IPS DF 6.9 (cell line): ENCODE results near the gene SYNGAP1.
"Not testable (repeated sequence)": the region's sequence is repeated elsewhere in the genome, so short reads cannot be mapped to it uniquely, and the experiment has no call there.

Source experiments
- DNase-seq: peaks from one replicate; pipeline ENCODE4 v3.0.0-alpha.2; 2013; ENCODE audit warnings: low read depth, low spot score
- H3K27ac ChIP-seq: one replicate; pipeline ENCODE4 v1.5.1; 2013; ENCODE audit warnings: low read length, control low read depth
- H3K27me3 ChIP-seq: 2 replicates; pipeline ENCODE4 v1.6.1; 2013; ENCODE audit warnings: mild to moderate bottlenecking, low read length; ENCODE audit not compliant: control insufficient read depth, insufficient read depth
- H3K36me3 ChIP-seq: 2 replicates; pipeline ENCODE4 v1.6.1; 2013; ENCODE audit warnings: low read length; ENCODE audit not compliant: control insufficient read depth, insufficient read depth
- H3K4me1 ChIP-seq: 2 replicates; pipeline ENCODE4 v1.6.1; 2013; ENCODE audit warnings: low read length; ENCODE audit not compliant: control insufficient read depth, insufficient read depth
- H3K4me3 ChIP-seq: 2 replicates; pipeline ENCODE4 v1.5.1; 2013; ENCODE audit warnings: mild to moderate bottlenecking, low read length
- H3K9me3 ChIP-seq: 2 replicates; pipeline ENCODE4 v1.6.1; 2013; ENCODE audit warnings: low read length, inconsistent platforms; ENCODE audit not compliant: control insufficient read depth, insufficient read depth
- WGBS: extraction: QIAGEN DNeasy Blood & Tissue Kit; methylation state at CpG from one replicate; pipeline ENCODE4 v1.1.7; 2013; ENCODE audit warnings: mixed read lengths, missing lambda C conversion rate; ENCODE audit not compliant: insufficient read length, insufficient coverage; 5-methylcytosine and 5-hydroxymethylcytosine counted together

Gene SYNGAP1

GRCh38 chr6:33384581-33385020 lies 35.3 kb upstream of the SYNGAP1 start:
- no peaks in the 10 kb centered on the region for H3K4me1 ChIP-seq
- no CpG with 5 or more reads among the region's 4 CpGs for WGBS
- no peaks in the 10 kb centered on the region for H3K27me3 ChIP-seq
- no peak overlapping the region for H3K4me3 ChIP-seq
- H3K27ac ChIP-seq: no peak overlapping the region
- no peaks in the 10 kb centered on the region for H3K36me3 ChIP-seq
- no peak for DNase-seq
- no peaks in the 10 kb centered on the region for H3K9me3 ChIP-seq

DNA sequence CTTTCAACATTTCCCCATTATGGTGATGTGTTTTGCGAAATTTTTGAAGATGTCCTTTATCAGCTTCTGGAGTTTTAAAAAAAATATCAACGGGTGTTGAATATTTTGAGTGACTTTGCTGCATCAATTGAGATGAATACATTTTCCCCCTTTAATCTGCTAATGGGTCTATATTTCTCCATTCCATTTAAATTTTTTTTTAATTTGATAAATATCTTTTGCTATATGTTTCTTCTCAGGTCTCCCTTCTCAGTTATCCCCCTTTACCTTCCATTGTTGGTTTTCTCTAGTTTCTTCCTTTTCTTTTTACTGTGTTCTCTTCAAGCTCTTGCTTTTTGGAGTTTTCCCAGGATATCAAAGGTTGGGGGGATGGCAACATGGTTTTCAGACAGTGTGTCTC lies 29.7 kb upstream of the SYNGAP1 start:
- Histone ChIP-seq H3K4me1 (peaks cover 2% of the 10 kb centered on the region; the same call in 1 of the 2 replicates), H3K9me3 (no peaks in the 10 kb centered on the region), H3K4me3 (no peak overlapping the region), H3K36me3 (no peaks in the 10 kb centered on the region), H3K27ac (no peak overlapping the region), H3K27me3 (no peaks in the 10 kb centered on the region)
- no peak for DNase-seq
- WGBS: no CpG with 5 or more reads among the region's 2 CpGs

DNA sequence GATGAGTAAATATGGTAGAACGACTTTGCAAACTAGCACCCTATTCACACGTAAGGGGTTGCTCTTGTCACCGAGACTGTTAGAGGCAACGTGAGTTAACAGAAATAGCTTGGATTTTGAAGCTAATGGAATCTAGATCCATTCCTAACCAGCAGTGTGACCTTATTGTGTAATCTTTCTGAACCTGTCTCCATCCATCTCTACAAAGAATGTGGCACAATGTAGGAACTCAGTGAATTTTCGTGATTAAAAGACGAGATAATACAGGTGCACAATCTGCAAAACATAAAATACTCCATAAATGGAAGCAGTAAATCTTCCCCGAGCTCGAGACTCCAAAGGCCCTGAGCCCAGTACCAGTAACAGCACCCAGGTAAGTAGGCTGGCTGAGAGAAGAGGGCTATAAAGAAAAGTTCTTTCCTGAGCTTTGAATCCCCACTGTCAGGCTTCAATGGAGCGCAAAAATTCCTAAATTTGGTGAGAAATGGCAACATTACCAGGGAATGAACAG lies 29.0 kb upstream of the SYNGAP1 start:
- no peaks in the 10 kb centered on the region for H3K9me3 ChIP-seq
- no peak overlapping the region for H3K27ac ChIP-seq
- no peak overlapping the region; the same call in 1 of the 2 replicates for H3K4me3 ChIP-seq
- H3K36me3 ChIP-seq: no peaks in the 10 kb centered on the region
- DNase-seq: no peak
- no peaks in the 10 kb centered on the region for H3K27me3 ChIP-seq
- no CpG with 5 or more reads among the region's 9 CpGs for whole genome bisulfite sequencing
- peaks cover 2% of the 10 kb centered on the region; the same call in 1 of the 2 replicates for H3K4me1 ChIP-seq

DNA sequence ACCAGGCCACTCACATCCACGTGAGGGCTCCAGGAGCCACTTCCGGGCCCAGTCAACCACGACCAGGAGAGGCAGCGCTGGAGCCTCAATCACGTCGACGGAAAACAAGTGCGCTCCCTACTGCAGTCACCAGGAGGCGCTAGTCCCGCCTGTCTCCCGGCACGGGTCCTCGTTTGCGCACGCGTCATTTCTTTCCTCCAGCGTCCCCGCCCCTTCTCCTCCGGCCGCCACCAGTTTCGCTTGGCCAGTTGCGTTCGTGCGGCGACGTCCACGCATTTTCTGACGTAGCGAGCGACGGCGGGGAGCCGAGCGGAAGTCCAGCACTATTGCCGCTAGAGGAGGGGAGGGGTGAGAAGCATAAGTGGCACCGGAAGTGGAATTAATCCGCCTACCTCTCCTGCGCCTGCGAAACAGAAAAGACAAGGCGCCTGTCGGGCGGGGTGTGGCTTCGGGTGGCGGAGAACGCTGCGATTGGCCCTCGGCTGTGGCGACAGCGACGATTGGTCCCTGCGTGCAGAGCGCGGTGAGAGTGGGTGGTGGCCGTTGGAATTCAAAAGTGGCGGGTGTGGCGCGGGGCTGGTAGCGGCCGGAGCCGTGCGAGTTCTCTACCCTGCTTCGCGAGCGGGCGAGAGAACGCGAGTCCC lies 28.5 kb upstream of the SYNGAP1 start, which contains the start of gene KIFC1:
Gene KIFC1 (plus strand): TSS at position 546 of the 644 bp plus-strand sequence. CDS start 163 bp downstream, outside the sequence.
- Histone ChIP-seq H3K4me3 (peak within 1 kb of the TSS; percentile 97), H3K27me3 (no peaks in the 10 kb centered on the region), H3K36me3 (no peaks in the 10 kb centered on the region), H3K27ac (no peak within 1 kb of the TSS), H3K9me3 (no peaks in the 10 kb centered on the region), H3K4me1 (peaks cover 2% of the 10 kb centered on the region; the same call in 1 of the 2 replicates)
- DNase-seq: peak; percentile 99
- no CpG with 5 or more reads among the region's 67 CpGs for WGBS

DNA sequence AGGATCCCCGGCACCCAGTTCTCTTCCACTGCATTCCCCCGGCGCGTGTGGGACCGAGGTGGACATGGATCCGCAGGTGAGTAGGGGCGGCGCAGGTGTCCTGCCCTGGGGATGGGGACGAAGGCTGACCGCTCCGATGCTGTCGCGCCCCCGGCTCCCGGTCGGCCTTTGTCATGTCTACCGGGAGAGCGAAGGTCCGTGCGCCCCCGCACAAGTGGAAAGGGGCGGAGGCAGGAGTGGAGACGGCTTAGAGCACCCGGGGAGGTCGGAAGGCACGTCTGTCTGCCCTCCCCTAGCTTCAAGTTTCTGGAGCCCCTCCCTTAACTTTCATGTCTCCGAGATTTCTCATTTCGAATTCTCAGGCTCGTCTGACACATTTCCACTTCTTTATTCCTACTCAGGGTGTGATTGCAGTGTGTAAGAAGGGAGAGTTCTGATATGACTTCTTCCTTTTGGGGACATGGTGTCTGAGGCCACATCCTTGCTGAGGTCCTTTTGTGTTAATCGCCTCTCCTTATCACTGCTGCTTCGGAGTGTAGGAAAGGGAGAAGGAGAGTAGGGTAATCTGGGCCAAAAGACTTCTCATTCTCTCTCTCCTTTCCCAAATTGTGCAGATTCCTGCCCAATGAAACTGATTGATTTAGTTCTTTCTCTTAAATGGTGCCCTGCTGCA lies 27.8 kb upstream of the SYNGAP1 start:
- Histone ChIP-seq H3K4me3 (peak overlapping the region; percentile 97), H3K27ac (no peak overlapping the region), H3K4me1 (peaks cover 2% of the 10 kb centered on the region; the same call in 1 of the 2 replicates), H3K9me3 (no peaks in the 10 kb centered on the region), H3K36me3 (no peaks in the 10 kb centered on the region), H3K27me3 (no peaks in the 10 kb centered on the region)
- WGBS: no CpG with 5 or more reads among the region's 31 CpGs
- DNase-seq: no peak

DNA sequence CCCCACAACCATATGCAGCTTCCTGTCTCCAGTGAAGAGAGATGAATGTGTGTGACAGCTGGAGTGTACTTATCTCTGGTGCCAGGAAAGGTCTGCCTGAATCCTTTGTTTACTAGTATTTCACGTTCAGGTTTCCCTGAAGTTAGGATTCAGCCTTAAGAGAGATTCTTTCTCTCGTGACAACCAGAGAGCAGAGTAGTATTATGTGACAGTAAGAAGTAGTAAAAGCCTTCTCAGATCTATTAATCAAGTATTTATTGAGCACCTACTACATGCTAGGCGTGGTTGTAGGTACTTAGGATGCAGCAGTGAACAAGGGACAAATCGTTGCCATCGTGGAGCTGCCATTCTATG lies 27.3 kb upstream of the SYNGAP1 start:
- Histone ChIP-seq H3K4me1 (peaks cover 2% of the 10 kb centered on the region; the same call in 1 of the 2 replicates), H3K27ac (no peak overlapping the region), H3K9me3 (no peaks in the 10 kb centered on the region), H3K27me3 (no peaks in the 10 kb centered on the region), H3K36me3 (no peaks in the 10 kb centered on the region; the same call in 1 of the 2 replicates), H3K4me3 (peak overlapping the region; percentile 97; the same call in 1 of the 2 replicates)
- no CpG with 5 or more reads among the region's 5 CpGs for WGBS
- no peak for DNase-seq

GRCh38 chr6:33392979-33393378 lies 26.9 kb upstream of the SYNGAP1 start:
- Histone ChIP-seq H3K4me1 (peaks cover 2% of the 10 kb centered on the region; the same call in 1 of the 2 replicates), H3K36me3 (peaks cover 1% of the 10 kb centered on the region; the same call in 1 of the 2 replicates), H3K27ac (no peak overlapping the region), H3K4me3 (no peak overlapping the region), H3K27me3 (no peaks in the 10 kb centered on the region), H3K9me3 (no peaks in the 10 kb centered on the region)
- WGBS: no CpG with 5 or more reads among the region's 3 CpGs
- no peak for DNase-seq

DNA sequence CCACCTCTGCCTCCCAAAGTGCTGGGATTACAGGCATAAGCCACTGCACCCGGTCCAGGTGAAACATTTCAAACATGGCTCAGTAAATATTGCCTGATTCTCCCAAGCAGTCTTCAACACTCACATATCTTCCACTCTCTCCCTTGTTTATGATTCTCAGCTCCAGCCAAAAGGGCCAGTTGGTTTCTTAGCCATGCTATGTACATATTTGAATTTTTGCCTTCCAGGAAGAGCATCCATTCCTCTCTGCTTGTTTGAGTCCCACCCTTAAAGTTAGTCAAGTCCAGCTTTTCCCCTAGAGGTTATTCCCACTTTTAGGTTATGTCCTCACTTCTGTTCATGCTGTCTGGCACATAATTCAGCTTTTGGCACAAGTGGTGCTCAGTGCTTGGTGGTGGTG lies 22.3 kb upstream of the SYNGAP1 start:
- WGBS: no CpG with 5 or more reads among the region's 1 CpG
- Histone ChIP-seq H3K27me3 (no peaks in the 10 kb centered on the region), H3K27ac (no peak overlapping the region), H3K4me1 (peaks cover 2% of the 10 kb centered on the region; the same call in 1 of the 2 replicates), H3K9me3 (no peaks in the 10 kb centered on the region), H3K4me3 (no peak overlapping the region), H3K36me3 (peaks cover 13% of the 10 kb centered on the region)
- no peak for DNase-seq

GRCh38 chr6:33398601-33399000 lies 21.3 kb upstream of the SYNGAP1 start:
- H3K27ac ChIP-seq, H3K4me3 ChIP-seq, DNase-seq, H3K27me3 ChIP-seq, H3K4me1 ChIP-seq, H3K9me3 ChIP-seq: not testable (repeated sequence)
- peaks cover 19% of the 10 kb centered on the region for H3K36me3 ChIP-seq
- no CpG with 5 or more reads among the region's 3 CpGs for WGBS

DNA sequence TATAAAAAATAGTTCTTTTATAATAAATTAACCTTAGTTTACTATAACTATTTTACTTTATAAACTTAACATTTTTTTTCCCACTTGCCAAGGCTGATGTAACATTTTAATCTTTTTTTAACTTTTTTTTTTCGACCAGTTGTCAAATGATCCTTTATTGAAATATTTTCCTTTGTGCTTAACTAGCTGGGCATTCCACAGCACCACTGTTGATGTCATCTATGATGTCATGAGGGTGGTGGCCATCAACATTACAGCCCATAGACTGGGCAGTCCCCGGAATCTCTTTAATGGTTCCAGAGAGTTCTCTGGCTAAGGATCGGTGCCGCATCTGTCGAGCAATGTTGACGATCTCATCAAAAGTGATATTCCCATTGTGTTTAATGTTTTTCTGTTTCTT lies 20.0 kb upstream of the SYNGAP1 start:
- H3K36me3 ChIP-seq: peaks cover 32% of the 10 kb centered on the region
- H3K9me3 ChIP-seq: not testable (repeated sequence)

More for the DNA sequence above, 20.0 kb upstream of the SYNGAP1 start:
- H3K4me1 ChIP-seq, H3K27ac ChIP-seq, H3K27me3 ChIP-seq, H3K4me3 ChIP-seq, DNase-seq: not testable (repeated sequence)
- no CpG with 5 or more reads among the region's 6 CpGs for WGBS
